Skin epidermis (tissue), 12 donors: ENCODE measurements around the gene ARSK.

Source experiments
- H3K27ac ChIP-seq, 21 experiments: fragments of 200-600 bp; sonication (generic) in 11 of 21; one replicate each; pipeline ENCODE4 v1.5.0; 2020; ENCODE audit warnings: mild to moderate bottlenecking in 3 of 21, inconsistent platforms in 2 of 21, moderate library complexity in 2 of 21
- H3K4me3 ChIP-seq, 7 experiments: fragments of 200-600 bp; sonication (generic) in 2 of 7; one replicate each; pipeline ENCODE4 v1.5.0; 2020; ENCODE audit warnings: inconsistent platforms in 2 of 7, mild to moderate bottlenecking in 2 of 7, moderate library complexity in 1 of 7

The ARSK gene

DNA sequence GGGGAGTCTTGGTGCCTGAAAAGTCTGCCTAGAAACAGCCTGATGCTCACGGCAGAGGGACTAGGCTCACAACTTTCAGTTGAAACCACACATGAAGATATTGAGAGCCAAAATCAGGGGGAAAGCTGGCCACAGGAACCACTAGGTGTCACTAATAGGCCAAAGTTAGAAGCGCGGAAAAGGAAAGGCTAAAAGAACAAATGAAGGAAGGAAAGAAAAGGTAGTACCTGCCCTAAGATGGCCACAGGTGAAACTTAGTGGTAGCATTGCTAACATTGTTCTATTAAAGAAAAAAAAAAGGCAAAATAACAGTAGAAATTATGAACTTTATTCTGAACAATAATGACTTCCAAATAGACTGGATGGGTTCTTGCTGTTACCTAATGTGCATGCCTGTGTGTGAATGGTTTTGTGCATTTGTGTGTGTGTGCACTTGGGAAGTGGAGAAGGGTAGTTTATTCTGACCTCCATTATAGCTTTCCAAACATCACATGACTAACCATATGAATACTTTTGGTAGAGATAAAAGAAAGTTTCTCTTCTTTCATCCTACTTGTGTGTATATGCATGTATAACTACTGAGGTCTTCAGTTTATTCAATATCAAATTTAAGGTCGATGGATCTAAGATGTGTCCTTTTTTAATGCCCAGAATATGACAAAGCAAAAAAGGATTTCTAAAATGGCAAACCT, 89.6 kb downstream of the ARSK start:
- Histone ChIP-seq H3K4me3 (no peak overlapping the region), H3K27ac (no peak overlapping the region)

DNA sequence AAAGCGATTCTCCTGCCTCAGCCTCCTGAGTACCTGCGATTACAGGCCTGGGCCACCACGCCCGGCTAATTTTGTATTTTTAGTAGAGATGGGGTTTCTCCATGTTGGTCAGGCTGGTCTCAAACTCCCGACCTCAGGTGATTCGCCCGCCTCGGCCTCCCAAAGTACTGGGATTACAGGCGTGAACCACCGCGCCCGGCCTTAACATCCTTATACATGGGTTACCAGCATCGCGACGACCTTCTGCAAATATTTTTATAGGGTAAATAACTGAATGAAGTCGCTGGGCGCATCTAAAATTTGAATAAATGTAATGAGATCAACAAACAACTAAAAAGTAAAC, 91.3 kb downstream of the ARSK start:
- peak overlapping the region in 6 of 7 experiments; percentile 37 to 71 (median 56) for H3K4me3 ChIP-seq
- peak overlapping the region in 9 of 21 experiments; percentile 12 to 91 (median 90) for H3K27ac ChIP-seq

- peak within 1 kb of the TSS; percentile 37 to 71 (median 56) for H3K4me3 ChIP-seq
- H3K27ac ChIP-seq = peak within 1 kb of the TSS; percentile 40 to 92 (median 88)
These were observed 91.9 kb downstream of the ARSK start, which contains the start of gene RFESD for GRCh38 chr5:95646569-95647431. TSS of gene RFESD (plus strand) at chr5:95646777. CDS start at chr5:95652272, 5,495 bp downstream.

GRCh38 chr5:95647886-95648860, 93.3 kb downstream of the ARSK start:
- peak overlapping the region in 1 of 7 experiments; percentile 71 for H3K4me3 ChIP-seq

DNA sequence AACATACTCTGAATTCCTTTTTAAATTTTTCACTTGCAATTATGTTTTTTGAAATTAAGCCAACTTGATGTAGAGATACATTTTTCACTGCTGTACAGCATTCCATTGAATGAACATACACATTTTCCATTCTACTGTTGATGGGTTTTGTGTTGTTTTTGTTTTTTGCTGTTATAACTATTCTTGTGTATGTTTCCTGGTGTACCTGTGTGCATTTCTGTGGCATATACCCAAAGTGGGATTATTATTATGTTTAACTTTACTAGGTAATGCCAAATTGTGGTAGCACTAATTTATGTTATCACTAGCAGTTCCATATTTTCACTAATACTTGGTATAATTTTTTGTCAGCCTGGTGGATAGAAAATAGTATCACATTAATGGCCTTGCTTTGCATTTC, 94.4 kb downstream of the ARSK start:
- Histone ChIP-seq H3K4me3 (no peak overlapping the region), H3K27ac (no peak overlapping the region)

More at GRCh38 chr5:95647886-95648860, 93.3 kb downstream of the ARSK start:
- peak overlapping the region in 6 of 21 experiments; percentile 86 to 92 (median 90) for H3K27ac ChIP-seq

- no peak overlapping the region for H3K27ac ChIP-seq
These were observed 95.1 kb downstream of the ARSK start for GRCh38 chr5:95649842-95650620.

DNA sequence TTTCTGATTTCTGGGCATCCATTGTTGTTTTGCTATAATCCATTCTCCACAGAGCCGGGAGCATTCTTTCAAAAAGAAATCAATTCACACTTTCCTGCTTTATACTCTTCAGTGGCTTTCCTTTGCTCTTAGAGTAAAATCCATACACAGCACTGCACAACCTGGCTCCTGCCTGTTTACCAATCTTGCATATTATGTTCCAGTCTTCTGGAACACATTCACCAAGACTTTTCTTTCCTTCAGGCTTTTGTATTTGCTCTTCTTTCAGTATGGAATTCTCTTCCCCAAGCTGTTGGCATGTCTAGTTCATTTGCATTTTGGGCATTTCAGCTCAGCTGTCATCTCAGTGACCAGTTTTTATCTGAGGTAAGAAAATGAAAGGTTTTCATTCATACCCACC, 97.9 kb downstream of the ARSK start:
- H3K4me3 ChIP-seq = no peak overlapping the region
- no peak overlapping the region for H3K27ac ChIP-seq

More at GRCh38 chr5:95649842-95650620, 95.1 kb downstream of the ARSK start:
- no peak overlapping the region for H3K4me3 ChIP-seq

DNA sequence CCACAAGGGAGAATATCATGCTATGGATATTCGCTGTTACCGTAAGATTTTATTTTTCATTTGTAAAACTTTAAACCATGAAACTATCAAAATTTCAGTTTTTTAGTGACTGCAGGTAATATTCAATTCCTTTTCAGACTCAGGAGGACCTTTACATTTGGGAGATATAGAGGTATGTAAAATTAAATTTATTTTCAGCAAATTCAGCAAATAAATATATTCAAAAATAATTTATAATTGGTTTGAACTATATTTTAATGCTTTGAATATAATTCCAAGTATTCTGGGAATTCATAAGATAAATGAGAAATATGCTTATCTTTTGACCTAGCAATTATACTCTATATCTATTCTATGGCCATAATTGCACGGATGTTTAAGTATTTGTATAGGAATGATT, 99.3 kb downstream of the ARSK start:
- no peak overlapping the region for H3K27ac ChIP-seq
- no peak overlapping the region for H3K4me3 ChIP-seq
